Kidney epithelial cell (primary cell): Measurements from ENCODE around the gene NELFCD. TPM values are rescaled to one million over a fixed set of nuclear protein-coding genes. Genes with fewer than 3 reads are reported as not detected.
"Not testable (repeated sequence)": the region's sequence is repeated elsewhere in the genome, so short reads cannot be mapped to it uniquely, and the experiment has no call there.

Experiments used
- DNase-seq: peaks from one replicate; pipeline ENCODE4 v3.0.0-alpha.2; 2010; ENCODE audit warnings: low read depth
- H3K27me3 ChIP-seq: 2 replicates; pipeline ENCODE4 v1.6.0; 2011; ENCODE audit warnings: low read length; ENCODE audit not compliant: control insufficient read depth, insufficient read depth
- H3K36me3 ChIP-seq: 2 replicates; pipeline ENCODE4 v1.5.1; 2011; ENCODE audit warnings: low read length; ENCODE audit not compliant: control insufficient read depth, insufficient read depth
- H3K4me3 ChIP-seq: 2 replicates; pipeline ENCODE4 v1.5.1; 2011; ENCODE audit warnings: low read depth, mild to moderate bottlenecking, control low read depth, low read length
- total RNA-seq: library from RNA; depleted of rRNA; stranded (reverse); fragments of >200 nt; gene quantifications from 2 replicates; pipeline ENCODE4 v1.2.3, GENCODE V29; 2015
- TF ChIP-seq, protein P1 (sequence below): IDR thresholded peaks from 2 replicates; pipeline ENCODE4 v1.5.1; 2011; ENCODE audit warnings: mild to moderate bottlenecking, moderate library complexity, low read length, control low read depth, inconsistent platforms; ENCODE audit not compliant: insufficient read depth, poor library complexity, severe bottlenecking

Gene NELFCD
- total RNA-seq, 1 donor from 2014 or later = 43.7 TPM

DNA sequence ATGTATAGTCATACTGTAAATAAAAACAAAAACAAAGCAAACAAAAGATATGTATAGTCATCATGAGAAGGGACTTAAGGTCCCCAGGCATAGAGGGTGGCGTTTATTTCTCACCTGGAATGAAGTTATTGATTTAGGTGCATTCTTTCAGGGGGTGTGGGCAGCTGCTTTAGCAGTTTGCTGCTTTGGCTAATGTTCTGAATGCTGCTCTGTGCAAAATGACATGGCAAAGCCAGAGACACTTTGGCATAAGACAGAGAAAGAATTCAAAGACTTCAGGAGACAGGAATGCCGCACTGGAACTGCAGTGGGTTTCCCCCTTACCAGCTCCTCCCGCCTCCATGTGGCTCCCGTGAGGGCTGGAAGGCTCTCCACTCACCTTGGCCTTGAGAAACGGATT, 36.4 kb upstream of the NELFCD start:
- DNase-seq = no peak
- H3K36me3 ChIP-seq = no peaks in the 10 kb centered on the region
- no peaks in the 10 kb centered on the region for H3K27me3 ChIP-seq
- H3K4me3 ChIP-seq = no peak overlapping the region
- TF ChIP-seq, protein P1, sequence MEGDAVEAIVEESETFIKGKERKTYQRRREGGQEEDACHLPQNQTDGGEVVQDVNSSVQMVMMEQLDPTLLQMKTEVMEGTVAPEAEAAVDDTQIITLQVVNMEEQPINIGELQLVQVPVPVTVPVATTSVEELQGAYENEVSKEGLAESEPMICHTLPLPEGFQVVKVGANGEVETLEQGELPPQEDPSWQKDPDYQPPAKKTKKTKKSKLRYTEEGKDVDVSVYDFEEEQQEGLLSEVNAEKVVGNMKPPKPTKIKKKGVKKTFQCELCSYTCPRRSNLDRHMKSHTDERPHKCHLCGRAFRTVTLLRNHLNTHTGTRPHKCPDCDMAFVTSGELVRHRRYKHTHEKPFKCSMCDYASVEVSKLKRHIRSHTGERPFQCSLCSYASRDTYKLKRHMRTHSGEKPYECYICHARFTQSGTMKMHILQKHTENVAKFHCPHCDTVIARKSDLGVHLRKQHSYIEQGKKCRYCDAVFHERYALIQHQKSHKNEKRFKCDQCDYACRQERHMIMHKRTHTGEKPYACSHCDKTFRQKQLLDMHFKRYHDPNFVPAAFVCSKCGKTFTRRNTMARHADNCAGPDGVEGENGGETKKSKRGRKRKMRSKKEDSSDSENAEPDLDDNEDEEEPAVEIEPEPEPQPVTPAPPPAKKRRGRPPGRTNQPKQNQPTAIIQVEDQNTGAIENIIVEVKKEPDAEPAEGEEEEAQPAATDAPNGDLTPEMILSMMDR = no peak

DNA sequence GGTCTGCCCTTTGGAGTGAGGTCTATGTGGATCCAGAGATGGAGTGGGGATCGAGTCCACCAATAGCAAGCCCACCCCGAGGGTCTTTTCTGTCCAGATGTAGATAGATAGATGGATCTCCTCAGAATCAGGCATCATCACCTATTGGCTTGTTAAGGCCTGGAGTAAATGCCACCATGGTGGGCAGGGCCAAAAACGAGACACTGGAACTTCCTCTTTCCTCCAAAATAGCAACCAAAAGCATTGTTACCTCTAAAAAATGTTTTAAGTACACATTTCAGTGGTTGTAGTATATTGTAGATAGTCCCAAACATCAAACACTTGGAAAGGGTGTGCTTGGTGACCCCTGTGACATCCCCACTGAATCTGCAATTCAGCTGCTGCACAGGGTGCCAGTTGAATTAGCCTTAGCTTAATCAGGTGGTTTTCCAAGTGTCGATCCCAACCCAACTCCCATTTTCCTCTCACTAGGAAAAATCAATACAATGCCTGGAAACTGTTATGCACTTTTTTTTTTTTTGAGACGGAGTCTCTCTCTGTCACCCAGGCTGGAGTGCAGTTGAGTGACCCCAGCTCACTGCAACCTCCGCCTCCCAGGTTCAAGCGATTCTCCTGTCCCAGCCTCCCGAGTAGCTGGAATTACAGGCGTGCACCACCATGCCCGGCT, 35.0 kb upstream of the NELFCD start:
- DNase-seq = no peak
- TF ChIP-seq, protein P1 = no peak
- no peaks in the 10 kb centered on the region for H3K36me3 ChIP-seq
- H3K27me3 ChIP-seq = no peaks in the 10 kb centered on the region
- H3K4me3 ChIP-seq = no peak overlapping the region

DNA sequence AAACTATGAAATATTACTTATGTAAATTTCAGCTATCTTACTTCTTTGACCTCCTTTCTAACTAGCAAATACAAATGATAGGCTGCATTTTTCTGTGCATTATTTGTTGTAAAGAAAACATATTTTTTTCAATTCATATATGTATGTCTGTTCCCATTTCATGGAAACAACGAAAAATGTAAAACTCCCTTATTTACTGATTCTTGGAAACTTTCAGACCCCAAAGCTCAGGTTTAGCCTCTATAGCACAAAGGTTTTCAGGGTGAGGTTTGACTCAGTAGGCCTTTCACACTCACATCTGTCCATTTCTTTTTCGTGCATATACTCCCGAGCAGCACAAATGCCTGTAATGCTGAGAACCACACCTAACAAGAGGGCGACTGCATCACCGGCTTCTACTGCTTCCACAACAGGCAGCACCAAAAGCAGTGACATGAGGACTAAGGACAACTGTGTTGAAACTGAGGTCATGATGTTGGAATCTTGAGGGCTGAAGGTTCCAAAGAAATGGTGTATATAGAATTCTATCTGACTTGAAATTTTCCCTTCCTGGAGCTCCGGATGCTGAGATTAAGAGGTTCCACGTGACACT, 33.2 kb upstream of the NELFCD start:
- not testable (repeated sequence) for H3K4me3 ChIP-seq, H3K27me3 ChIP-seq, DNase-seq, H3K36me3 ChIP-seq

DNA sequence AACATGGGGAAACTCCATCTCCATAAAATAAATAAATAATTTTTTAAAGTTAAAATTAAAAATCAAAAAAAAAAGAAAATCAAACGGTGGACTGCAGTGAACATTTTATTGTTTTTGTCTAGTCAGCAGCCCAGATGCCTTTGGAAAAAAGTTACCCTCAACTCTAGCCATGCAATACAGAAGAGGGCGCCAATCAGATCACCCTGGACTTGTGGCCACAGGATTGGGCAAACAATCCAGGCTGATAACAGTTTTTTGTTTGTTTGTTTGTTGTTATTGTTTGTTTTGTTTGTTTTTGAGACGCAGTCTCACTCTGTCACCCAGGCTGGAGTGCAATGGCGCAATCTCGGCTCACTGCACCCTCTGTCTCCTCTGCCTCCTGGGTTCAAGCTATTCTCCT, 30.5 kb upstream of the NELFCD start:
- DNase-seq = no peak
- Histone ChIP-seq H3K4me3 (no peak overlapping the region), H3K27me3 (no peaks in the 10 kb centered on the region), H3K36me3 (no peaks in the 10 kb centered on the region)
- TF ChIP-seq, protein P1 = no peak

DNA sequence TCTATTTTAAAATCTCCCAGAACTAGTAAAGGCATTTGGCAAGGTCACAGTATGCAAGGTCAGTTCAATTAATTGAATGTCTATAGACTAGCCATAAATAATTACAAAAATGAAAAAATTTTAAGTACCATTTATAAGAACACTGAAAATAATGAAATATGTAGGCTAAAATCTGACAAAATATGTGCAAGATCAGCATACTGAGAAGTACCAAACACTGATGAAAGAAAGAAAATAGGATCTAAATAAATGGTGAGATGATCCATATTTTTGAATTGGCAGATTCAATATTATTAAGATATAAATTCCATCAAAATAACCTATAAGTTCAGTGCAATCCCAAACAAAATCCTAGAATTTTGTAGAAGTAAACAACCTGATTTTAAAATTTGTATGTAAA, 28.0 kb upstream of the NELFCD start:
- Histone ChIP-seq H3K4me3 (no peak overlapping the region), H3K36me3 (no peaks in the 10 kb centered on the region), H3K27me3 (no peaks in the 10 kb centered on the region)
- no peak for DNase-seq
- TF ChIP-seq, protein P1 = no peak

DNA sequence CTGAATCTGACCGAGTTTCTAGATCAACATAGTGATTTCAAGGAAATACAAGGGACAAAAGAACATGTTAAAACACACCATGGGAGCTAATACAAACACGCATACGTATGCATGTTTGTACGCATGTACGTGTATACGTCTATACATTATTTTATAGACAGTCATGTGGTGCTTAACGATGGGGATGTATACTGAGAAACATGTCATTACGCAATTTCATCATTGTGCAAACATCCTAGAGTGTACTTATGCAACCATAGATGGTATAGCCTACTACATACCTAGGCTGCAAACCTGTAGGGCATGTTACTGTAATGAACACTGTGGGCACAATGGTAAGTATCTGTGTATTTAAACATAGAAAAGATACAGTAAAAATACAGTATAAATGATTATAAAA, 25.0 kb upstream of the NELFCD start:
- Histone ChIP-seq H3K36me3 (no peaks in the 10 kb centered on the region), H3K27me3 (no peaks in the 10 kb centered on the region), H3K4me3 (no peak overlapping the region)
- DNase-seq = no peak
- TF ChIP-seq, protein P1 = no peak
